ENCODE results near the gene ZFX. TPM values are rescaled to one million over a fixed set of nuclear protein-coding genes. Genes with fewer than 3 reads are reported as not detected.
A peak's percentile ranks its signal among the peaks of the same experiment; 100 is the strongest.

The ZFX gene
- total RNA-seq, 3 donors from 2014 or later (not counting 1 experiment from before 2014, with no cell fraction given) = 60.9 to 123 (median 63.0) TPM

- no peak for TF ChIP-seq CTCF (IDR thresholded peaks at IDR 0.05)
- no peaks in the 10 kb centered on the region for H3K4me1 Mint-ChIP-seq
- H3K36me3 Mint-ChIP-seq = no peaks in the 10 kb centered on the region
- ATAC-seq (no peak), DNase-seq (no peak)
- H3K9me3 Mint-ChIP-seq = no peaks in the 10 kb centered on the region
- Histone ChIP-seq H3K9me3 (ENCODE audit: control insufficient read depth, insufficient read depth, low read length) (no peaks in the 10 kb centered on the region), H3K36me3 (ENCODE audit: control insufficient read depth, insufficient read depth, low read length) (no peaks in the 10 kb centered on the region), H3K27me3 (ENCODE audit: control insufficient read depth, insufficient read depth, low read length) (no peaks in the 10 kb centered on the region), H3K4me1 (ENCODE audit: control insufficient read depth, insufficient read depth, low read length) (no peaks in the 10 kb centered on the region), H3K27ac (ENCODE audit: low read length) (no peak overlapping the region), H3K4me3 (ENCODE audit: low read length) (no peak overlapping the region)
- peaks cover 0 to 19% of the 10 kb centered on the region in 2 donors for H3K27me3 Mint-ChIP-seq (ENCODE audit: low read depth in 2 of 2)
- no peak overlapping the region for H3K4me3 Mint-ChIP-seq
- H3K27ac Mint-ChIP-seq = no peak overlapping the region
- intact Hi-C loops (cut with micrococcal nuclease) = no loop called here
- WGBS (ENCODE audit: insufficient coverage) = 83% methylated on average over 2 of the region's 2 CpGs
Observed at GRCh38 chrX:24235084-24235710, 85.7 kb downstream of the ZFX start.

- no peaks in the 10 kb centered on the region for H3K9me3 Mint-ChIP-seq
- ATAC-seq = peak in 1 of 3 donors; percentile 34
- no peaks in the 10 kb centered on the region for H3K36me3 ChIP-seq (ENCODE audit: control insufficient read depth, insufficient read depth, low read length)
- WGBS (ENCODE audit: insufficient coverage) = 60% methylated on average over 7 of the region's 13 CpGs
- H3K27me3 ChIP-seq (ENCODE audit: control insufficient read depth, insufficient read depth, low read length) = no peaks in the 10 kb centered on the region
- H3K27me3 Mint-ChIP-seq (ENCODE audit: low read depth in 2 of 2) = peaks cover 3 to 14% of the 10 kb centered on the region in 2 donors
- no peak overlapping the region for H3K27ac Mint-ChIP-seq
- no peak overlapping the region for H3K27ac ChIP-seq (ENCODE audit: low read length)
- no peaks in the 10 kb centered on the region for H3K9me3 ChIP-seq (ENCODE audit: control insufficient read depth, insufficient read depth, low read length)
- no peak overlapping the region for H3K4me3 Mint-ChIP-seq
- H3K4me3 ChIP-seq (ENCODE audit: low read length) = no peak overlapping the region
- TF ChIP-seq CTCF (IDR thresholded peaks at IDR 0.05) = peak; percentile 20
- H3K4me1 Mint-ChIP-seq = no peaks in the 10 kb centered on the region
- intact Hi-C loops (cut with micrococcal nuclease) = loop anchor here (1.0 to 10.0 kb wide), 2 partner anchors 160 to 337 kb away; partner anchors contain the start of genes APOO and CXorf58
- H3K36me3 Mint-ChIP-seq = no peaks in the 10 kb centered on the region
- no peaks in the 10 kb centered on the region for H3K4me1 ChIP-seq (ENCODE audit: control insufficient read depth, insufficient read depth, low read length)
- peak in 1 of 2 donors; percentile 52 for DNase-seq
Observed at GRCh38 chrX:24241822-24242648, 92.5 kb downstream of the ZFX start.

- H3K27ac Mint-ChIP-seq = no peak overlapping the region
- no peak for DNase-seq
Observed at GRCh38 chrX:24242649-24243175, 93.2 kb downstream of the ZFX start.

More at GRCh38 chrX:24242649-24243175, 93.2 kb downstream of the ZFX start:
- Mint-ChIP-seq H3K4me1 (no peaks in the 10 kb centered on the region), H3K27me3 (ENCODE audit: low read depth in 2 of 2) (peaks cover 3 to 21% of the 10 kb centered on the region in 2 donors), H3K36me3 (no peaks in the 10 kb centered on the region), H3K4me3 (no peak overlapping the region), H3K9me3 (no peaks in the 10 kb centered on the region)
- no peak overlapping the region for H3K27ac ChIP-seq (ENCODE audit: low read length)
- H3K4me1 ChIP-seq (ENCODE audit: control insufficient read depth, insufficient read depth, low read length) = no peaks in the 10 kb centered on the region
- WGBS (ENCODE audit: insufficient coverage) = 66% methylated on average over 8 of the region's 8 CpGs
- no peaks in the 10 kb centered on the region for H3K27me3 ChIP-seq (ENCODE audit: control insufficient read depth, insufficient read depth, low read length)
- no peak for TF ChIP-seq CTCF (IDR thresholded peaks at IDR 0.05)
- intact Hi-C loops (cut with micrococcal nuclease) = loop anchor here (1.0 to 10.0 kb wide), 2 partner anchors 160 to 338 kb away; partner anchors contain the start of genes APOO and CXorf58
- no peak for ATAC-seq
- H3K36me3 ChIP-seq (ENCODE audit: control insufficient read depth, insufficient read depth, low read length) = no peaks in the 10 kb centered on the region
- H3K4me3 ChIP-seq (ENCODE audit: low read length) = no peak overlapping the region
- H3K9me3 ChIP-seq (ENCODE audit: control insufficient read depth, insufficient read depth, low read length) = no peaks in the 10 kb centered on the region

All from natural killer cell (primary cell).